ENCODE measurements around the gene NTHL1.
A peak's percentile ranks its signal among the peaks of the same experiment; 100 is the strongest.

DNA sequence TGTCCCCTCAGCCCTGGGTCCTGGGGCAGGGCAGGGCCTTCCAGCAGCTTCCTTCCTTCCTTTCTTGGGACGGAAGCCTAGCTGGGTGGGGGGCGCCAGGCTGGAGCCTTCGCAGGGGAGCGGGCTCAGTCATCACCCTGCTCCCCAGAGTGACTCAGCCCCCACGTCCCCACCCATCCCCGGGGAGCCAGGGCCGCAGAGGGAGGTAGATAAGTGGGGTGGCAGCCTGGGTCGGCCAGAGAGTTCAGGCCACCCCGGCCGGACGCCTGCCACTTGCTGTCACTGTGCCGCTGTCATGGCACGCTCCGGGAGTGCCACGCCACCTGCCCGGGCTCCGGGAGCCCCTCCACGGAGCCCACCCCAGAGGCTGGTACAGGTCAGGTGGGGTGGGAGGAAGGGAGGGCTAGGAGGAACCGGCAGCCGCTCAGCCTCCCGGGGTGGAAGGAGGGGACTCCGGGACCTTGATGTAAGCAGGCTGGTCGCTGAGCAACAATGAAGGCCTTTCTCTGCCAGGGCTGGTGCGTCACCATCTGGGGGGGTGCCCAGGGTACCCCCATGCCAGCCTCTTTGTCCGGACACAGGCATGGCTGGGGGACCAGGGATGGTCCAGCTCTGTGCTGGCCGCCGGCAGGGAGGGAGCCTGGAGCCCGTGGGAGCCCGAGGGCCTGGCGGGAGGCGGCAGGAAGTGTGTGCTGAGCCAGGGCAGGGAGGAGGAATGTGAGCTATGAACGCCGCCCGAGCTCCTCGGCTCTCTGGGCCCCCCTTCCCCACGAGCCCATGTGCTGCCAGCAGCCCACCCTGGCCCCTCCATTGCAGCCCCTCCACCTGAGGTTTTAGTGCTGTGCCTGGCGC lies 14.4 kb downstream of the NTHL1 start:
- TF ChIP-seq, protein P1, sequence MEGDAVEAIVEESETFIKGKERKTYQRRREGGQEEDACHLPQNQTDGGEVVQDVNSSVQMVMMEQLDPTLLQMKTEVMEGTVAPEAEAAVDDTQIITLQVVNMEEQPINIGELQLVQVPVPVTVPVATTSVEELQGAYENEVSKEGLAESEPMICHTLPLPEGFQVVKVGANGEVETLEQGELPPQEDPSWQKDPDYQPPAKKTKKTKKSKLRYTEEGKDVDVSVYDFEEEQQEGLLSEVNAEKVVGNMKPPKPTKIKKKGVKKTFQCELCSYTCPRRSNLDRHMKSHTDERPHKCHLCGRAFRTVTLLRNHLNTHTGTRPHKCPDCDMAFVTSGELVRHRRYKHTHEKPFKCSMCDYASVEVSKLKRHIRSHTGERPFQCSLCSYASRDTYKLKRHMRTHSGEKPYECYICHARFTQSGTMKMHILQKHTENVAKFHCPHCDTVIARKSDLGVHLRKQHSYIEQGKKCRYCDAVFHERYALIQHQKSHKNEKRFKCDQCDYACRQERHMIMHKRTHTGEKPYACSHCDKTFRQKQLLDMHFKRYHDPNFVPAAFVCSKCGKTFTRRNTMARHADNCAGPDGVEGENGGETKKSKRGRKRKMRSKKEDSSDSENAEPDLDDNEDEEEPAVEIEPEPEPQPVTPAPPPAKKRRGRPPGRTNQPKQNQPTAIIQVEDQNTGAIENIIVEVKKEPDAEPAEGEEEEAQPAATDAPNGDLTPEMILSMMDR (IDR thresholded peaks at IDR 0.05): peak in 1 of 4 experiments; percentile 18
- peak; percentile 10 for TF ChIP-seq POLR2AphosphoS5 (IDR thresholded peaks at IDR 0.05)
- TF ChIP-seq POLR2A (IDR thresholded peaks at IDR 0.05): no peak
